K562 (cell line): ENCODE data around the gene LSR. TPM values are rescaled to one million over a fixed set of nuclear protein-coding genes. Genes with fewer than 3 reads are reported as not detected.

ENCODE experiments used
- CBX2 ChIP-seq: fragments of 200-600 bp; sonication (generic); IDR thresholded peaks from one replicate; pipeline ENCODE4 v1.6.1; 2012; ENCODE audit warnings: mild to moderate bottlenecking, low read length, inconsistent platforms; ENCODE audit not compliant: insufficient read depth, poor library complexity, severe bottlenecking
- DACH1 ChIP-seq: fragments of 450-650 bp; IDR thresholded peaks from 2 replicates; pipeline ENCODE4 v1.6.1; 2018; ENCODE audit not compliant: partially characterized antibody
- FOXA3 ChIP-seq, 2 experiments: fragments of 450-650 bp in 1 of 2; sonication (generic) in 1 of 2; formaldehyde crosslinking; IDR thresholded peaks in 1 of 2; conservative IDR thresholded peaks in 1 of 2; 2 replicates each; pipeline versions ENCODE4 v1.4.0 to v1.8.0; 2020 to 2022; ENCODE audit warnings: mild to moderate bottlenecking in 2 of 2, missing genetic modification reagents in 1 of 2
- FOXJ2 ChIP-seq: fragments of 200-800 bp; sonication (Bioruptor generic); IDR thresholded peaks from 2 replicates; pipeline ENCODE4 v1.6.1; 2016; ENCODE audit warnings: missing genetic modification characterization, missing compliant biosample characterization
- FOXK1 ChIP-seq: sonication (generic); formaldehyde crosslinking; IDR thresholded peaks from 2 replicates; pipeline ENCODE4 v1.8.0; 2022; ENCODE audit warnings: missing genetic modification reagents, mild to moderate bottlenecking, borderline replicate concordance
- FOXM1 ChIP-seq, 2 experiments: fragments of 450-650 bp in 1 of 2; sonication (generic) in 1 of 2; formaldehyde crosslinking in 1 of 2; IDR thresholded peaks; 2 replicates each; pipeline versions ENCODE4 v1.6.1 to v1.9.0; 2017 to 2022; ENCODE audit warnings: low read depth in 2 of 2, mild to moderate bottlenecking in 2 of 2, missing genetic modification reagents in 1 of 2, moderate library complexity in 1 of 2
- HDAC6 ChIP-seq: IDR thresholded peaks from 2 replicates; pipeline ENCODE4 v1.6.1; 2012; ENCODE audit warnings: low read depth, mild to moderate bottlenecking, control low read depth, inconsistent platforms, low read length, moderate library complexity
- MYC ChIP-seq, 2 experiments: fragments of 250-450 bp in 1 of 2; sonication (Bioruptor Pico) in 1 of 2; IDR thresholded peaks; 2 replicates each; pipeline versions ENCODE4 v1.5.1 to v1.6.1; 2012 to 2021; ENCODE audit warnings: low read depth in 2 of 2, borderline replicate concordance in 1 of 2, improper control_type of control experiment in 1 of 2, low read length in 1 of 2, mild to moderate bottlenecking in 1 of 2, moderate library complexity in 1 of 2
- POLR2B ChIP-seq: fragments of 450-650 bp; IDR thresholded peaks from 2 replicates; pipeline ENCODE4 v1.6.1; 2018; ENCODE audit warnings: low read depth; ENCODE audit not compliant: partially characterized antibody
- RBM14 ChIP-seq: fragments of 200-400 bp; formaldehyde crosslinking; IDR thresholded peaks from 2 replicates; pipeline ENCODE4 v1.6.1; 2018; ENCODE audit warnings: low read depth, mild to moderate bottlenecking, low read length, moderate library complexity, borderline replicate concordance; ENCODE audit not compliant: insufficient read depth
- SMAD3 ChIP-seq: fragments of 450-650 bp; formaldehyde crosslinking; conservative IDR thresholded peaks from 2 replicates; pipeline ENCODE4 v1.4.0; 2020; ENCODE audit warnings: mild to moderate bottlenecking
- SPI1 ChIP-seq: IDR thresholded peaks from 2 replicates; pipeline ENCODE4 v1.6.1; 2011; ENCODE audit warnings: low read depth, low read length, control low read depth, borderline replicate concordance
- SRSF7 ChIP-seq: fragments of 200-400 bp; formaldehyde crosslinking; optimal IDR thresholded peaks from 2 replicates; pipeline ENCODE3; 2017; ENCODE audit warnings: mild to moderate bottlenecking, low read depth, low read length
- ZNF197 ChIP-seq: fragments of 200-800 bp; sonication (Bioruptor generic); IDR thresholded peaks from 2 replicates; pipeline ENCODE4 v1.6.1; 2016; ENCODE audit warnings: low read depth, missing genetic modification characterization, missing compliant biosample characterization
- ZNF280A ChIP-seq: fragments of 450-650 bp; IDR thresholded peaks from 2 replicates; pipeline ENCODE4 v1.6.1; 2018; ENCODE audit warnings: mild to moderate bottlenecking, low read depth; ENCODE audit not compliant: partially characterized antibody
- ZNF57 ChIP-seq: fragments of 450-650 bp; formaldehyde crosslinking; IDR thresholded peaks from 2 replicates; pipeline ENCODE4 v1.4.0; 2020; ENCODE audit warnings: mild to moderate bottlenecking, moderate library complexity
- polyA plus RNA-seq, 8 experiments: library from polyadenylated mRNA; depleted of rRNA in 4 of 8; stranded (reverse) in 5 of 8; unstranded in 3 of 8; fragments of >200 nt; fragmentation: Nextera tagmentation in 2 of 8; fragmentation: Illumina TruSeq in 1 of 8; extraction: Ambion mirVana in 2 of 8; extraction: Trizol in 1 of 8; gene quantifications; 2 replicates each; pipeline versions ENCODE4 v1.2.1 to v1.2.3, GENCODE V29; 2011 to 2014; ENCODE audit warnings: inconsistent platforms in 1 of 8, missing spikeins in 1 of 8
- total RNA-seq, 7 experiments: library from RNA; depleted of rRNA in 6 of 7; stranded (reverse); fragments of >200 nt in 6 of 7; fragmentation: Illumina TruSeq in 2 of 7; extraction: Trizol in 2 of 7; gene quantifications; 2 replicates each; pipeline versions ENCODE4 v1.2.1 to v1.2.3, GENCODE V29; 2011 to 2021; ENCODE audit warnings: low replicate concordance in 1 of 7
- TF ChIP-seq, protein P1 (sequence below), 2 experiments: IDR thresholded peaks; 2 replicates each; pipeline ENCODE4 v1.6.1; 2012; ENCODE audit warnings: improper control_type of control experiment in 2 of 2, low read depth in 2 of 2, low read length in 2 of 2, borderline replicate concordance in 1 of 2
- TF ChIP-seq, protein P2 (sequence below), 3 experiments: IDR thresholded peaks in 2 of 3; conservative IDR thresholded peaks in 1 of 3; 2 replicates each; pipeline ENCODE4 v1.5.1; 2011 to 2012; ENCODE audit warnings: low read length in 3 of 3, mild to moderate bottlenecking in 3 of 3, control low read depth in 2 of 3, improper control_type of control experiment in 1 of 3, inconsistent platforms in 1 of 3, low read depth in 1 of 3, mixed read lengths in 1 of 3, moderate library complexity in 1 of 3; ENCODE audit not compliant: insufficient read depth in 2 of 3

The LSR gene
- total and polyA plus RNA-seq, 9 of the 15 experiments (the other 6 are each of a cell fraction or from before 2014, with no cell fraction given): 0.44 to 87.9 (median 28.0) TPM

DNA sequence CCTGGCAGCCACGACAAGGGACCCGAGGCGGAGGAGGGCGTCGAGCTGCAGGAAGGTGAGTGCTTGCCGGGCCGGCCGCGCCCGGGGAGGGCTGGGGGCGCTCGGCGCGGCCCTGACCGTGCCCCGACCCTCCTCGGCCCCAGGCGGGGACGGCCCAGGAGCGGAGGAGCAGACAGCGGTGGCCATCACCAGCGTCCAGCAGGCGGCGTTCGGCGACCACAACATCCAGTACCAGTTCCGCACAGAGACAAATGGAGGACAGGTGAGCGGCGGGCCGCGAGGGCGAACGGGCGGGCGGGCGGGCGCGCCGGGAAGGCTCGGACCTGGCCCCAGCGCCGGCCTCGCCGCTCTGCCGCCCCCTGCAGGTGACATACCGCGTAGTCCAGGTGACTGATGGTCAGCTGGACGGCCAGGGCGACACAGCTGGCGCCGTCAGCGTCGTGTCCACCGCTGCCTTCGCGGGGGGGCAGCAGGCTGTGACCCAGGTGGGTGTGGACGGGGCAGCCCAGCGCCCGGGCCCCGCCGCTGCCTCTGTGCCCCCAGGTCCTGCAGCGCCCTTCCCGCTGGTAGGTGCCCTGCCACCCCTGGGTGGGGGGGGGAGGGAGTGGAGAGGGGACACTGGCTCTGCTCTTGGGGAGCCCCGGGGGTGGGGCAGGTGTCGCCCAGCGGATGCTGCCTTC lies 20.8 kb downstream of the LSR start (continued):
- peak; percentile 54; the same call in 1 of the 2 replicates for TF ChIP-seq FOXK1
- no peak for TF ChIP-seq RBM14
- no peak for TF ChIP-seq ZNF280A
- no peak for TF ChIP-seq HDAC6
- TF ChIP-seq SMAD3 (CRISPR knock-in tag): no peak
- TF ChIP-seq, protein P1, sequence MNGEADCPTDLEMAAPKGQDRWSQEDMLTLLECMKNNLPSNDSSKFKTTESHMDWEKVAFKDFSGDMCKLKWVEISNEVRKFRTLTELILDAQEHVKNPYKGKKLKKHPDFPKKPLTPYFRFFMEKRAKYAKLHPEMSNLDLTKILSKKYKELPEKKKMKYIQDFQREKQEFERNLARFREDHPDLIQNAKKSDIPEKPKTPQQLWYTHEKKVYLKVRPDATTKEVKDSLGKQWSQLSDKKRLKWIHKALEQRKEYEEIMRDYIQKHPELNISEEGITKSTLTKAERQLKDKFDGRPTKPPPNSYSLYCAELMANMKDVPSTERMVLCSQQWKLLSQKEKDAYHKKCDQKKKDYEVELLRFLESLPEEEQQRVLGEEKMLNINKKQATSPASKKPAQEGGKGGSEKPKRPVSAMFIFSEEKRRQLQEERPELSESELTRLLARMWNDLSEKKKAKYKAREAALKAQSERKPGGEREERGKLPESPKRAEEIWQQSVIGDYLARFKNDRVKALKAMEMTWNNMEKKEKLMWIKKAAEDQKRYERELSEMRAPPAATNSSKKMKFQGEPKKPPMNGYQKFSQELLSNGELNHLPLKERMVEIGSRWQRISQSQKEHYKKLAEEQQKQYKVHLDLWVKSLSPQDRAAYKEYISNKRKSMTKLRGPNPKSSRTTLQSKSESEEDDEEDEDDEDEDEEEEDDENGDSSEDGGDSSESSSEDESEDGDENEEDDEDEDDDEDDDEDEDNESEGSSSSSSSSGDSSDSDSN (IDR thresholded peaks at IDR 0.05; ENCODE audit: borderline replicate concordance in 1 of 2, low read depth in 2 of 2, low read length in 2 of 2): peak; percentile 90 to 95
- TF ChIP-seq CBX2: no peak
- no peak for TF ChIP-seq SRSF7
- TF ChIP-seq MYC (IDR thresholded peaks at IDR 0.05; ENCODE audit: low read depth, low read length): peak; percentile 48
- no peak for TF ChIP-seq MYC (CRISPR knock-in tag; IDR thresholded peaks at IDR 0.05; ENCODE audit: borderline replicate concordance, low read depth)
- no peak for TF ChIP-seq FOXM1 (IDR thresholded peaks at IDR 0.05; ENCODE audit: low read depth)
- TF ChIP-seq FOXM1 (CRISPR knock-in tag; IDR thresholded peaks at IDR 0.05; ENCODE audit: low read depth): peak; percentile 24; the same call in 1 of the 2 replicates
- TF ChIP-seq ZNF197 (CRISPR knock-in tag): no peak
- no peak for TF ChIP-seq ZNF57 (CRISPR knock-in tag)
- TF ChIP-seq FOXA3 (CRISPR knock-in tag; conservative IDR thresholded peaks at IDR 0.05 in 1 of 2, IDR thresholded peaks at IDR 0.05 in 1 of 2): peak in 1 of 2 experiments; percentile 49; a peak in 1 of 4 replicates
- TF ChIP-seq, protein P2, sequence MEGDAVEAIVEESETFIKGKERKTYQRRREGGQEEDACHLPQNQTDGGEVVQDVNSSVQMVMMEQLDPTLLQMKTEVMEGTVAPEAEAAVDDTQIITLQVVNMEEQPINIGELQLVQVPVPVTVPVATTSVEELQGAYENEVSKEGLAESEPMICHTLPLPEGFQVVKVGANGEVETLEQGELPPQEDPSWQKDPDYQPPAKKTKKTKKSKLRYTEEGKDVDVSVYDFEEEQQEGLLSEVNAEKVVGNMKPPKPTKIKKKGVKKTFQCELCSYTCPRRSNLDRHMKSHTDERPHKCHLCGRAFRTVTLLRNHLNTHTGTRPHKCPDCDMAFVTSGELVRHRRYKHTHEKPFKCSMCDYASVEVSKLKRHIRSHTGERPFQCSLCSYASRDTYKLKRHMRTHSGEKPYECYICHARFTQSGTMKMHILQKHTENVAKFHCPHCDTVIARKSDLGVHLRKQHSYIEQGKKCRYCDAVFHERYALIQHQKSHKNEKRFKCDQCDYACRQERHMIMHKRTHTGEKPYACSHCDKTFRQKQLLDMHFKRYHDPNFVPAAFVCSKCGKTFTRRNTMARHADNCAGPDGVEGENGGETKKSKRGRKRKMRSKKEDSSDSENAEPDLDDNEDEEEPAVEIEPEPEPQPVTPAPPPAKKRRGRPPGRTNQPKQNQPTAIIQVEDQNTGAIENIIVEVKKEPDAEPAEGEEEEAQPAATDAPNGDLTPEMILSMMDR (IDR thresholded peaks at IDR 0.05 in 2 of 3, conservative IDR thresholded peaks at IDR 0.05 in 1 of 3; ENCODE audit: insufficient read depth in 2 of 3, low read depth in 1 of 3, low read length in 3 of 3): peak; percentile 48 to 72 (median 59)
- peak; percentile 94 for TF ChIP-seq DACH1
- TF ChIP-seq SPI1: peak; percentile 49; the same call in 1 of the 2 replicates
- no peak for TF ChIP-seq POLR2B
- TF ChIP-seq FOXJ2 (tag): no peak
